ENCODE data around the gene ZNF624.

DNA sequence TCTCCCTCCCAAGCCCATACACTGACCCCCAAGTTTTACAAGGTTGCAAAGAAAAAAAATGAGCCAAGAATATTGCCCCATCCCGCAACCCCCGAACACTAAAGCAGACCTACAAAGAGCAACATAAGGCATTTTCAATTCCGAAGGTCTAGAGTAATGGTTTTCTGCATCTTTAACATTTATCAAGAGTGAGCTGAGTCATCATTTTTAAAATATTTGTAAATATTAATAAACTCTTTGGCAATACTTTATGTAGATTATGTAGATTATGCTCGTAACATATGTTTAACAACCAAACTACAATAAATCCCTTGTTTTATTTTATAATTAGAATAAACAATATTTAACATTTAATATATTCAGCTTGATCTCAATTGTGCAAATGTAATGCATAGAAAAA is 1.4 kb downstream of the ZNF624 start:
- TF ChIP-seq, protein P1, sequence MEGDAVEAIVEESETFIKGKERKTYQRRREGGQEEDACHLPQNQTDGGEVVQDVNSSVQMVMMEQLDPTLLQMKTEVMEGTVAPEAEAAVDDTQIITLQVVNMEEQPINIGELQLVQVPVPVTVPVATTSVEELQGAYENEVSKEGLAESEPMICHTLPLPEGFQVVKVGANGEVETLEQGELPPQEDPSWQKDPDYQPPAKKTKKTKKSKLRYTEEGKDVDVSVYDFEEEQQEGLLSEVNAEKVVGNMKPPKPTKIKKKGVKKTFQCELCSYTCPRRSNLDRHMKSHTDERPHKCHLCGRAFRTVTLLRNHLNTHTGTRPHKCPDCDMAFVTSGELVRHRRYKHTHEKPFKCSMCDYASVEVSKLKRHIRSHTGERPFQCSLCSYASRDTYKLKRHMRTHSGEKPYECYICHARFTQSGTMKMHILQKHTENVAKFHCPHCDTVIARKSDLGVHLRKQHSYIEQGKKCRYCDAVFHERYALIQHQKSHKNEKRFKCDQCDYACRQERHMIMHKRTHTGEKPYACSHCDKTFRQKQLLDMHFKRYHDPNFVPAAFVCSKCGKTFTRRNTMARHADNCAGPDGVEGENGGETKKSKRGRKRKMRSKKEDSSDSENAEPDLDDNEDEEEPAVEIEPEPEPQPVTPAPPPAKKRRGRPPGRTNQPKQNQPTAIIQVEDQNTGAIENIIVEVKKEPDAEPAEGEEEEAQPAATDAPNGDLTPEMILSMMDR (IDR thresholded peaks at IDR 0.05) = no peak
- no peak for TF ChIP-seq ZFX (IDR thresholded peaks at IDR 0.05; ENCODE audit: borderline replicate concordance)
